Spleen (tissue), 7 donors: Measurements from ENCODE around the gene SNTN.

ENCODE experiments used
- CTCF ChIP-seq, 11 experiments: fragments of 200-600 bp in 7 of 11; fragments of 450-650 bp in 4 of 11; sonication (generic) in 4 of 11; IDR thresholded peaks in 8 of 11; conservative IDR thresholded peaks in 3 of 11; 1 replicate in 7 of 11; 2 replicates in 4 of 11; pipeline versions ENCODE4 v1.4.0 to v1.8.0; 2016 to 2021; ENCODE audit warnings: antibody characterized with exemption in 11 of 11, inconsistent platforms in 4 of 11, mild to moderate bottlenecking in 1 of 11
- POLR2AphosphoS5 ChIP-seq, 3 donors: sonication (generic); formaldehyde crosslinking; IDR thresholded peaks; one replicate each; pipeline ENCODE4 v1.5.1; 2017; ENCODE audit warnings: antibody characterized with exemption in 3 of 3
- donor health status: DM: no; HTN: no; CAD: no; lungs with moderate emphysema.
- donor health status: DM: no; HTN: no; CAD: no.
- donor health status: DM: no; HTN: no; CAD: no.

- no peak for TF ChIP-seq CTCF (IDR thresholded peaks at IDR 0.05 in 8 of 11, conservative IDR thresholded peaks at IDR 0.05 in 3 of 11)
- no peak for TF ChIP-seq POLR2AphosphoS5 (IDR thresholded peaks at IDR 0.05)
Measured at GRCh38 chr3:63689285-63689684, 36.8 kb downstream of the SNTN start.
